Fibroblast of skin of right biceps (primary cell): Measurements from ENCODE around the gene SUPT5H.

Source experiments
- DNase-seq: peaks from one replicate; pipeline ENCODE4 v3.0.0-alpha.2; 2013

The SUPT5H gene

GRCh38 chr19:39445196-39446111 is at the start of gene SUPT5H:
TSS of gene SUPT5H (plus strand) at chr19:39445582. CDS start at chr19:39445891, 309 bp downstream.
- peak; percentile 96 for DNase-seq

- DNase-seq, result peak; percentile 79
Observed at GRCh38 chr19:39397360-39398296, 47.8 kb upstream of the SUPT5H start.

- peak; percentile 71 for DNase-seq
Observed at GRCh38 chr19:39398297-39398864, 47.0 kb upstream of the SUPT5H start.

- DNase-seq, result no peak
Observed at GRCh38 chr19:39399668-39400050, 45.7 kb upstream of the SUPT5H start.

GRCh38 chr19:39400061-39400460 is 45.3 kb upstream of the SUPT5H start:
- no peak for DNase-seq

GRCh38 chr19:39401070-39401548 is 44.3 kb upstream of the SUPT5H start:
- DNase-seq, result no peak

GRCh38 chr19:39401549-39402345 is 43.6 kb upstream of the SUPT5H start:
- DNase-seq, result peak; percentile 72

- peak; percentile 95 for DNase-seq
Observed at GRCh38 chr19:39402346-39403300, 42.8 kb upstream of the SUPT5H start.

- DNase-seq, result peak; percentile 100
Observed at GRCh38 chr19:39403331-39404312, 41.8 kb upstream of the SUPT5H start.

GRCh38 chr19:39405261-39405957 is 40.0 kb upstream of the SUPT5H start:
- no peak for DNase-seq

GRCh38 chr19:39405958-39406655 is 39.3 kb upstream of the SUPT5H start:
- no peak for DNase-seq

- DNase-seq, result peak; percentile 83
Observed at GRCh38 chr19:39406656-39407409, 38.5 kb upstream of the SUPT5H start, which contains the start of gene ZFP36. TSS of gene ZFP36 (plus strand) at chr19:39406847. CDS start at chr19:39406905, 58 bp downstream.

- no peak for DNase-seq
Observed at GRCh38 chr19:39407410-39407659, 38.0 kb upstream of the SUPT5H start.

GRCh38 chr19:39407660-39408391 is 37.6 kb upstream of the SUPT5H start:
- no peak for DNase-seq

GRCh38 chr19:39408392-39409207 is 36.8 kb upstream of the SUPT5H start:
- peak; percentile 40 for DNase-seq
